HCT116 (cell line): Measurements from ENCODE around the gene MYO1G. TPM values are rescaled to one million over a fixed set of nuclear protein-coding genes. Genes with fewer than 3 reads are reported as not detected.

Source experiments
- ATAC-seq: fragments of 200-7000 bp; cut with Tn5 transposase; 2 replicates; pipeline ENCODE4 v1.9.1; 2020; ENCODE audit warnings: mild to moderate bottlenecking, moderate library complexity
- BruUV-seq: library from RNA; stranded (reverse); fragments of 400-500 nt; replicated peaks from 2 replicates; lab custom pipeline; 2021; lab: Mats Ljungman, UMichigan
- CTCF ChIA-PET: fragments of 300-600 bp; sonication (Branson Sonifier 250); formaldehyde crosslinking; loops from one replicate; lab custom pipeline; 2021; ENCODE audit warnings: antibody characterized with exemption; lab: Charles Lee
- POLR2A ChIA-PET: fragments of 300-600, 350-600 bp; sonication (Branson Sonifier 250); formaldehyde crosslinking; loops from one replicate; lab custom pipeline; 2021; ENCODE audit warnings: antibody characterized with exemption; lab: Charles Lee
- RAD21 ChIA-PET, 2 experiments: fragments of 300-600 bp; sonication (Branson Sonifier 250); formaldehyde crosslinking; loops; one replicate each; lab custom pipeline; 2023; ENCODE audit warnings: low total read pairs in 2 of 2; ENCODE audit not compliant: uncharacterized antibody in 2 of 2, unreplicated experiment in 2 of 2, low non-redundant PET in 1 of 2; lab: Charles Lee
- DNase-seq: peaks from one replicate; pipeline ENCODE4 v3.0.0-alpha.2; 2010; ENCODE audit warnings: low read depth, low spot score
- H2AFZ ChIP-seq: fragments of 200-600 bp; shearing (Covaris generic), sonication (generic); 2 replicates; pipeline ENCODE4 v1.6.1; 2017; ENCODE audit warnings: low read depth, mixed run types, mixed read lengths, antibody characterized with exemption, low read length; ENCODE audit not compliant: poor library complexity, severe bottlenecking
- H3K27ac ChIP-seq: 2 replicates; pipeline ENCODE4 v1.5.1; 2012; ENCODE audit warnings: low read depth, low read length
- H3K27me3 ChIP-seq: fragments of 200-600 bp; sonication (generic); 2 replicates; pipeline ENCODE4 v1.6.1; 2016; ENCODE audit warnings: mixed run types, low read length, mixed read lengths; ENCODE audit not compliant: insufficient read depth
- H3K36me3 ChIP-seq, 2 experiments: fragments of 200-500 bp in 1 of 2; fragments of 200-600 bp in 1 of 2; sonication (Bioruptor generic) in 1 of 2; sonication (generic) in 1 of 2; 2 replicates each; pipeline versions ENCODE4 v1.5.1 to v1.6.1; 2014 to 2016; ENCODE audit warnings: low read length in 2 of 2, inconsistent platforms in 1 of 2, mixed read lengths in 1 of 2, mixed run types in 1 of 2; ENCODE audit not compliant: insufficient read depth in 2 of 2, control insufficient read depth in 1 of 2
- H3K4me1 ChIP-seq, 2 experiments: fragments of 200-600 bp in 1 of 2; sonication (generic) in 1 of 2; 2 replicates each; pipeline versions ENCODE4 v1.5.1 to v1.6.1; 2012 to 2017; ENCODE audit warnings: low read length in 2 of 2, inconsistent platforms in 1 of 2, mild to moderate bottlenecking in 1 of 2, mixed read lengths in 1 of 2, mixed run types in 1 of 2, moderate library complexity in 1 of 2; ENCODE audit not compliant: insufficient read depth in 2 of 2, control insufficient read depth in 1 of 2
- H3K4me2 ChIP-seq: fragments of 200-600 bp; sonication (generic); 2 replicates; pipeline ENCODE4 v1.6.1; 2017; ENCODE audit warnings: mixed run types, low read length, mixed read lengths
- H3K4me3 ChIP-seq, 2 experiments: fragments of 200-600 bp in 1 of 2; sonication (generic) in 1 of 2; replicated peaks in 1 of 2; 2 replicates each; pipeline ENCODE4 v1.5.1; 2011 to 2016; ENCODE audit warnings: low read length in 2 of 2, control low read depth in 1 of 2, low read depth in 1 of 2, mild to moderate bottlenecking in 1 of 2, mixed read lengths in 1 of 2, mixed run types in 1 of 2
- H3K79me2 ChIP-seq: fragments of 200-600 bp; sonication (generic); 2 replicates; pipeline ENCODE4 v1.6.1; 2017; ENCODE audit warnings: mild to moderate bottlenecking, mixed run types, low read length, moderate library complexity, mixed read lengths; ENCODE audit not compliant: insufficient read depth
- H3K9ac ChIP-seq: fragments of 200-600 bp; sonication (generic); 2 replicates; pipeline ENCODE4 v1.6.1; 2016; ENCODE audit warnings: low read length, mixed read lengths
- H3K9me2 ChIP-seq: fragments of 200-600 bp; sonication (generic), shearing (Covaris generic); 2 replicates; pipeline ENCODE4 v1.6.1; 2017; ENCODE audit warnings: mixed run types, mild to moderate bottlenecking, moderate library complexity; ENCODE audit not compliant: insufficient read depth
- H3K9me3 ChIP-seq, 2 experiments: fragments of 200-500 bp in 1 of 2; fragments of 200-600 bp in 1 of 2; sonication (Bioruptor generic) in 1 of 2; sonication (generic) in 1 of 2; 2 replicates each; pipeline ENCODE4 v1.6.1; 2014 to 2017; ENCODE audit warnings: low read length in 2 of 2, mixed read lengths in 2 of 2, inconsistent platforms in 1 of 2, low read depth in 1 of 2, mild to moderate bottlenecking in 1 of 2, mixed run types in 1 of 2, moderate library complexity in 1 of 2; ENCODE audit not compliant: control insufficient read depth in 1 of 2, insufficient read depth in 1 of 2
- H4K20me1 ChIP-seq: fragments of 200-600 bp; sonication (generic), shearing (Covaris generic); 2 replicates; pipeline ENCODE4 v1.6.1; 2017; ENCODE audit warnings: mixed run types, mild to moderate bottlenecking, moderate library complexity; ENCODE audit not compliant: insufficient read depth
- CEBPB ChIP-seq: IDR thresholded peaks from 2 replicates; pipeline ENCODE4 v1.6.1; 2012; ENCODE audit warnings: low read depth
- EGR1 ChIP-seq: IDR thresholded peaks from 2 replicates; pipeline ENCODE4 v1.6.1; 2012; ENCODE audit warnings: low read depth
- ELF1 ChIP-seq: IDR thresholded peaks from 2 replicates; pipeline ENCODE4 v1.6.1; 2012; ENCODE audit warnings: low read depth, borderline replicate concordance
- EZH2 ChIP-seq: fragments of 200-600 bp; sonication (generic); IDR thresholded peaks from 2 replicates; pipeline ENCODE4 v1.6.1; 2017; ENCODE audit warnings: antibody characterized with exemption, mixed run types
- EZH2phosphoT487 ChIP-seq: fragments of 200-600 bp; IDR thresholded peaks from 2 replicates; pipeline ENCODE4 v1.6.1; 2018; ENCODE audit warnings: antibody characterized with exemption, borderline replicate concordance
- POLR2A ChIP-seq: IDR thresholded peaks from 2 replicates; pipeline ENCODE4 v1.7.0; 2011; ENCODE audit warnings: borderline replicate concordance; ENCODE audit not compliant: insufficient read depth, insufficient read length; ENCODE audit errors: extremely low read depth
- POLR2AphosphoS5 ChIP-seq: IDR thresholded peaks from 2 replicates; pipeline ENCODE4 v1.6.1; 2011; ENCODE audit warnings: mild to moderate bottlenecking, low read depth, low read length, moderate library complexity
- SIN3A ChIP-seq: IDR thresholded peaks from 2 replicates; pipeline ENCODE4 v1.6.1; 2012; ENCODE audit warnings: low read depth
- SP1 ChIP-seq: IDR thresholded peaks from 2 replicates; pipeline ENCODE4 v1.6.1; 2012; ENCODE audit warnings: low read depth
- TCF7L2 ChIP-seq: IDR thresholded peaks from 2 replicates; pipeline ENCODE4 v1.7.0; 2011; ENCODE audit warnings: borderline replicate concordance, inconsistent platforms; ENCODE audit not compliant: insufficient read depth, insufficient read length; ENCODE audit errors: extremely low read depth
- YY1 ChIP-seq: IDR thresholded peaks from 2 replicates; pipeline ENCODE4 v1.6.1; 2011; ENCODE audit warnings: low read length, low read depth, moderate library complexity, mild to moderate bottlenecking; ENCODE audit not compliant: insufficient replicate concordance; ENCODE audit errors: extremely low read depth
- ZNF274 ChIP-seq: fragments of 200-500 bp; sonication (Bioruptor generic); IDR thresholded peaks from 2 replicates; pipeline ENCODE4 v1.6.1; 2014; ENCODE audit warnings: mild to moderate bottlenecking, low read depth, low read length, inconsistent platforms
- intact Hi-C: fragments of 100-400 bp; cut with micrococcal nuclease; formaldehyde crosslinking; loops from 2 replicates; pipeline ENCODE4 v1.10.0; 2022
- total RNA-seq: library from RNA; stranded (reverse); gene quantifications from one replicate; pipeline ENCODE4 v1.2.1, GENCODE V29; 2021; ENCODE audit not compliant: unreplicated experiment
- TF ChIP-seq, protein P1 (sequence below): IDR thresholded peaks from 2 replicates; pipeline ENCODE4 v1.6.1; 2012
- TF ChIP-seq, protein P2 (sequence below): IDR thresholded peaks from 2 replicates; pipeline ENCODE4 v1.6.1; 2012; ENCODE audit warnings: low read depth
- TF ChIP-seq, protein P3 (sequence below): IDR thresholded peaks from 2 replicates; pipeline ENCODE4 v1.6.1; 2012
- TF ChIP-seq, protein P4 (sequence below), 3 experiments: fragments of 200-600 bp in 1 of 3; sonication (generic) in 1 of 3; IDR thresholded peaks in 2 of 3; conservative IDR thresholded peaks in 1 of 3; 2 replicates each; pipeline ENCODE4 v1.5.1; 2012 to 2017; ENCODE audit warnings: low read depth in 2 of 3, low read length in 2 of 3, antibody characterized with exemption in 1 of 3, borderline replicate concordance in 1 of 3, control low read depth in 1 of 3, mild to moderate bottlenecking in 1 of 3, mixed read lengths in 1 of 3, mixed run types in 1 of 3, moderate library complexity in 1 of 3; ENCODE audit not compliant: insufficient read depth in 1 of 3

The MYO1G gene
- total RNA-seq, 1 experiment from 2014 or later: 0.74 TPM

DNA sequence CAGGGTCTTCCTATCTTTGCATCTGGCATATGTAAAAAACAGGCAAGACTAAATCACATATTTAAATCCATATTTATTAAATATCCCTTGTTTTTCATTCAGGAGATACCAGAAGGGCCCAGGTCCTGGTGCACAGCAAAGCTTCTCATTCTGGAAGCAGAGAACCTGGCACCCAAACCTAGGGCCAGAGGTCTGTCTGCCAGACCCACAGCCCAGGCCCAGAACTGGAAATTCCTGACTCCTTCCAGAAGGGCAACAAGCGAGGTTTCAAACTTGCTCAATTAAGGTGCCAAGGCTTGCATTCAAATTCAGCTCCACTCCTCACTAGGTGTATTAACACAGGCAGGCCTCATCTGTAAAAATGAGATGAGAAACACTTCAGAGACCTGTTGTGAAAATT is 4.2 kb upstream of the MYO1G start:
- H3K9me3 ChIP-seq: no peaks in the 10 kb centered on the region
- H3K4me2 ChIP-seq: no peak overlapping the region
- no TSS peak for BruUV-seq
- peaks cover 38% of the 10 kb centered on the region for H3K79me2 ChIP-seq
- no peaks in the 10 kb centered on the region for H3K9me2 ChIP-seq
- RAD21 ChIA-PET: no interaction called here
- peaks cover 4 to 40% of the 10 kb centered on the region in 2 experiments; a peak in 3 of 4 replicates for H3K4me1 ChIP-seq
- DNase-seq: no peak
- H3K9ac ChIP-seq: no peak overlapping the region
- POLR2A ChIA-PET: interaction anchor here (1.3 to 2.2 kb wide), 2 partner anchors 9 to 11 kb away, joined by 5 to 10 read pairs; no protein-coding TSS in a partner anchor
- no peak for ATAC-seq
- H3K27me3 ChIP-seq: no peaks in the 10 kb centered on the region
- CTCF ChIA-PET: no interaction called here
- TF ChIP-seq, protein P1, sequence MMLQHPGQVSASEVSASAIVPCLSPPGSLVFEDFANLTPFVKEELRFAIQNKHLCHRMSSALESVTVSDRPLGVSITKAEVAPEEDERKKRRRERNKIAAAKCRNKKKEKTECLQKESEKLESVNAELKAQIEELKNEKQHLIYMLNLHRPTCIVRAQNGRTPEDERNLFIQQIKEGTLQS: no peak
- TF ChIP-seq, protein P2, sequence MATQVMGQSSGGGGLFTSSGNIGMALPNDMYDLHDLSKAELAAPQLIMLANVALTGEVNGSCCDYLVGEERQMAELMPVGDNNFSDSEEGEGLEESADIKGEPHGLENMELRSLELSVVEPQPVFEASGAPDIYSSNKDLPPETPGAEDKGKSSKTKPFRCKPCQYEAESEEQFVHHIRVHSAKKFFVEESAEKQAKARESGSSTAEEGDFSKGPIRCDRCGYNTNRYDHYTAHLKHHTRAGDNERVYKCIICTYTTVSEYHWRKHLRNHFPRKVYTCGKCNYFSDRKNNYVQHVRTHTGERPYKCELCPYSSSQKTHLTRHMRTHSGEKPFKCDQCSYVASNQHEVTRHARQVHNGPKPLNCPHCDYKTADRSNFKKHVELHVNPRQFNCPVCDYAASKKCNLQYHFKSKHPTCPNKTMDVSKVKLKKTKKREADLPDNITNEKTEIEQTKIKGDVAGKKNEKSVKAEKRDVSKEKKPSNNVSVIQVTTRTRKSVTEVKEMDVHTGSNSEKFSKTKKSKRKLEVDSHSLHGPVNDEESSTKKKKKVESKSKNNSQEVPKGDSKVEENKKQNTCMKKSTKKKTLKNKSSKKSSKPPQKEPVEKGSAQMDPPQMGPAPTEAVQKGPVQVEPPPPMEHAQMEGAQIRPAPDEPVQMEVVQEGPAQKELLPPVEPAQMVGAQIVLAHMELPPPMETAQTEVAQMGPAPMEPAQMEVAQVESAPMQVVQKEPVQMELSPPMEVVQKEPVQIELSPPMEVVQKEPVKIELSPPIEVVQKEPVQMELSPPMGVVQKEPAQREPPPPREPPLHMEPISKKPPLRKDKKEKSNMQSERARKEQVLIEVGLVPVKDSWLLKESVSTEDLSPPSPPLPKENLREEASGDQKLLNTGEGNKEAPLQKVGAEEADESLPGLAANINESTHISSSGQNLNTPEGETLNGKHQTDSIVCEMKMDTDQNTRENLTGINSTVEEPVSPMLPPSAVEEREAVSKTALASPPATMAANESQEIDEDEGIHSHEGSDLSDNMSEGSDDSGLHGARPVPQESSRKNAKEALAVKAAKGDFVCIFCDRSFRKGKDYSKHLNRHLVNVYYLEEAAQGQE: no peak
- no peak for TF ChIP-seq SIN3A
- TF ChIP-seq TCF7L2: no peak
- no peak for TF ChIP-seq EZH2
- TF ChIP-seq, protein P3, sequence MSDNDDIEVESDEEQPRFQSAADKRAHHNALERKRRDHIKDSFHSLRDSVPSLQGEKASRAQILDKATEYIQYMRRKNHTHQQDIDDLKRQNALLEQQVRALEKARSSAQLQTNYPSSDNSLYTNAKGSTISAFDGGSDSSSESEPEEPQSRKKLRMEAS: no peak
- no peak for TF ChIP-seq POLR2AphosphoS5
- no peak for TF ChIP-seq CEBPB
- TF ChIP-seq EGR1: no peak
- TF ChIP-seq POLR2A: no peak
- TF ChIP-seq YY1: no peak
- TF ChIP-seq, protein P4, sequence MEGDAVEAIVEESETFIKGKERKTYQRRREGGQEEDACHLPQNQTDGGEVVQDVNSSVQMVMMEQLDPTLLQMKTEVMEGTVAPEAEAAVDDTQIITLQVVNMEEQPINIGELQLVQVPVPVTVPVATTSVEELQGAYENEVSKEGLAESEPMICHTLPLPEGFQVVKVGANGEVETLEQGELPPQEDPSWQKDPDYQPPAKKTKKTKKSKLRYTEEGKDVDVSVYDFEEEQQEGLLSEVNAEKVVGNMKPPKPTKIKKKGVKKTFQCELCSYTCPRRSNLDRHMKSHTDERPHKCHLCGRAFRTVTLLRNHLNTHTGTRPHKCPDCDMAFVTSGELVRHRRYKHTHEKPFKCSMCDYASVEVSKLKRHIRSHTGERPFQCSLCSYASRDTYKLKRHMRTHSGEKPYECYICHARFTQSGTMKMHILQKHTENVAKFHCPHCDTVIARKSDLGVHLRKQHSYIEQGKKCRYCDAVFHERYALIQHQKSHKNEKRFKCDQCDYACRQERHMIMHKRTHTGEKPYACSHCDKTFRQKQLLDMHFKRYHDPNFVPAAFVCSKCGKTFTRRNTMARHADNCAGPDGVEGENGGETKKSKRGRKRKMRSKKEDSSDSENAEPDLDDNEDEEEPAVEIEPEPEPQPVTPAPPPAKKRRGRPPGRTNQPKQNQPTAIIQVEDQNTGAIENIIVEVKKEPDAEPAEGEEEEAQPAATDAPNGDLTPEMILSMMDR (IDR thresholded peaks at IDR 0.05 in 2 of 3, conservative IDR thresholded peaks at IDR 0.05 in 1 of 3; ENCODE audit: borderline replicate concordance in 1 of 3, insufficient read depth in 1 of 3, low read depth in 2 of 3, low read length in 2 of 3): no peak
- TF ChIP-seq EZH2phosphoT487: no peak
- no peak for TF ChIP-seq ELF1
- TF ChIP-seq ZNF274: no peak
- TF ChIP-seq SP1: no peak
- no peak overlapping the region for H3K4me3 ChIP-seq
- intact Hi-C loops: no loop called here
- H3K27ac ChIP-seq: no peak overlapping the region
- H3K36me3 ChIP-seq: peaks cover 25 to 44% of the 10 kb centered on the region in 2 experiments
- H4K20me1 ChIP-seq: peaks cover 18% of the 10 kb centered on the region; the same call in 1 of the 2 replicates
- H2AFZ ChIP-seq: no peak overlapping the region
